Uterus (tissue), 2 donors: ENCODE results near the gene TOMM6.

ENCODE experiments used
- POLR2A ChIP-seq, 2 donors: fragments of 450-650 bp; IDR thresholded peaks; one replicate each; pipeline ENCODE4 v1.6.1; 2016; ENCODE audit warnings: antibody characterized with exemption in 2 of 2, mild to moderate bottlenecking in 1 of 2, moderate library complexity in 1 of 2
- TF ChIP-seq, protein P1 (sequence below), 4 experiments: fragments of 200-600 bp in 2 of 4; fragments of 450-650 bp in 2 of 4; sonication (generic) in 2 of 4; IDR thresholded peaks; one replicate each; pipeline ENCODE4 v1.5.1; 2016 to 2019; ENCODE audit warnings: antibody characterized with exemption in 4 of 4, mild to moderate bottlenecking in 2 of 4, moderate library complexity in 1 of 4

DNA sequence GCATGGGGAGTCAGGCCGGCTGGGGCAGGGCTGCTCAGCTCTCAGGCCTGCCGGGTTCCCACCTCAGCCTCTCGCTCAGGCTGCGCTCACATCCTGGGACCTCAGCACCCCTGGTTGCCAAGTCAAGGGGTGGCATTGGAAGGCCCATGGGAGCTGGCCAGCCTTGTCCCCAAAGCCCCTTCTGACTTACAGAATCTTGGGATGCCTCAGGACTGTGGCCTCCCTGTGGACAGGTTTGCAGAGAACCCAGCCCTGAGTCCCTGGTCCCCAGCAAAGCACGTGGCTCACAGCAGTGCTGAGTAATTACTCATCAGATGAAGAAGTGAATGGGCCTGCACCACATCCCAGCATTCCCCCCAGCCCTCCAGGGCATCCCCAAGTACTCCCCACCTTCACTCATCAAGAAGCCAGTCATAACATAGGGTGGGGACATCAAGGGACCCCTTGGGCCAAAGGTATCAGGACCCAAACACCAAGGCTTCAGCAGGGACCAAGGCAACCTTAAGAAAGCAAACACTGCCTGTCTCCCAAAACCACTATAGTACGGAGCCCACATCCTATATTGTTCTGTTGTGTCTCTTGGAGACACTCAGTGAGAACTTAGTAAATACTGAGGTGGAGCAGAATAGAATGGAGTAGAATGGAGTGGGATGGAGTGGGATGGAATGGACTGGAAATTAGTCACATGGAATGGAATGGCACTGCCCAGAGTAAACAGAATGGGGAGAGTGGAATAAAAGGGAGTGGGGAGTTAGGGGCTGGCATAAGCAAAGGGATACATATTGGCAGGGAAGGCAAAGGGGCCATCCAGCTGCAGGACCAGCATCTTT, 43.9 kb upstream of the TOMM6 start:
- TF ChIP-seq, protein P1, sequence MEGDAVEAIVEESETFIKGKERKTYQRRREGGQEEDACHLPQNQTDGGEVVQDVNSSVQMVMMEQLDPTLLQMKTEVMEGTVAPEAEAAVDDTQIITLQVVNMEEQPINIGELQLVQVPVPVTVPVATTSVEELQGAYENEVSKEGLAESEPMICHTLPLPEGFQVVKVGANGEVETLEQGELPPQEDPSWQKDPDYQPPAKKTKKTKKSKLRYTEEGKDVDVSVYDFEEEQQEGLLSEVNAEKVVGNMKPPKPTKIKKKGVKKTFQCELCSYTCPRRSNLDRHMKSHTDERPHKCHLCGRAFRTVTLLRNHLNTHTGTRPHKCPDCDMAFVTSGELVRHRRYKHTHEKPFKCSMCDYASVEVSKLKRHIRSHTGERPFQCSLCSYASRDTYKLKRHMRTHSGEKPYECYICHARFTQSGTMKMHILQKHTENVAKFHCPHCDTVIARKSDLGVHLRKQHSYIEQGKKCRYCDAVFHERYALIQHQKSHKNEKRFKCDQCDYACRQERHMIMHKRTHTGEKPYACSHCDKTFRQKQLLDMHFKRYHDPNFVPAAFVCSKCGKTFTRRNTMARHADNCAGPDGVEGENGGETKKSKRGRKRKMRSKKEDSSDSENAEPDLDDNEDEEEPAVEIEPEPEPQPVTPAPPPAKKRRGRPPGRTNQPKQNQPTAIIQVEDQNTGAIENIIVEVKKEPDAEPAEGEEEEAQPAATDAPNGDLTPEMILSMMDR (IDR thresholded peaks at IDR 0.05), result no peak
- no peak for TF ChIP-seq POLR2A (IDR thresholded peaks at IDR 0.05)
